22Rv1 (cell line): ENCODE data around the gene PLVAP.
"Not testable (repeated sequence)": the region's sequence is repeated elsewhere in the genome, so short reads cannot be mapped to it uniquely, and the experiment has no call there.

ENCODE experiments used
- H3K27ac ChIP-seq: fragments of 450-650 bp; 2 replicates; pipeline ENCODE4 v1.5.1; 2017
- CTCF ChIP-seq: fragments of 450-650 bp; IDR thresholded peaks from 2 replicates; pipeline ENCODE4 v1.5.1; 2017; ENCODE audit warnings: mild to moderate bottlenecking
- ZFX ChIP-seq: fragments of 450-650 bp; IDR thresholded peaks from 2 replicates; pipeline ENCODE4 v1.6.1; 2017; ENCODE audit warnings: antibody characterized with exemption, borderline replicate concordance

The PLVAP gene

GRCh38 chr19:17370026-17370587 is 7.0 kb downstream of the PLVAP start:
- H3K27ac ChIP-seq: no peak overlapping the region
- TF ChIP-seq CTCF (no peak), ZFX (no peak)

- TF ChIP-seq CTCF (no peak), ZFX (no peak)
- no peak overlapping the region for H3K27ac ChIP-seq
These were observed 11.8 kb downstream of the PLVAP start for GRCh38 chr19:17365361-17365760.

- not testable (repeated sequence) for H3K27ac ChIP-seq
These were observed 13.1 kb downstream of the PLVAP start for GRCh38 chr19:17363852-17364605.

- TF ChIP-seq CTCF: no peak
- no peak for TF ChIP-seq ZFX
- H3K27ac ChIP-seq: no peak overlapping the region
These were observed 17.0 kb downstream of the PLVAP start for GRCh38 chr19:17359905-17360800.

- TF ChIP-seq ZFX (no peak), CTCF (no peak)
- no peak overlapping the region for H3K27ac ChIP-seq
These were observed 18.7 kb downstream of the PLVAP start for GRCh38 chr19:17358395-17358794.

GRCh38 chr19:17357724-17358123 is 19.4 kb downstream of the PLVAP start:
- no peak overlapping the region for H3K27ac ChIP-seq
- no peak for TF ChIP-seq CTCF
- no peak for TF ChIP-seq ZFX

GRCh38 chr19:17357078-17357666 is 20.0 kb downstream of the PLVAP start:
- TF ChIP-seq ZFX (no peak), CTCF (no peak)
- H3K27ac ChIP-seq: no peak overlapping the region
